ENCODE measurements around the gene NUP210. TPM values are rescaled to one million over a fixed set of nuclear protein-coding genes. Genes with fewer than 3 reads are reported as not detected.

Gene NUP210
- total RNA-seq, 4 donors from 2014 or later: 11.6 to 81.7 (median 29.8) TPM

- Histone ChIP-seq H3K27ac (no peak overlapping the region), H3K9me3 (no peaks in the 10 kb centered on the region), H3K36me3 (no peaks in the 10 kb centered on the region), H3K4me1 (no peaks in the 10 kb centered on the region), H3K4me3 (no peak overlapping the region), H3K27me3 (no peaks in the 10 kb centered on the region)
- TF ChIP-seq CTCF (IDR thresholded peaks at IDR 0.05) (no peak), POLR2A (IDR thresholded peaks at IDR 0.05) (no peak)
- DNase-seq: peak in 2 of 3 donors; percentile 25 to 35
These were observed 144.6 kb downstream of the NUP210 start for GRCh38 chr3:13275376-13276005.

- Histone ChIP-seq H3K4me3 (no peak overlapping the region), H3K27me3 (no peaks in the 10 kb centered on the region), H3K27ac (no peak overlapping the region), H3K9me3 (no peaks in the 10 kb centered on the region), H3K4me1 (no peaks in the 10 kb centered on the region), H3K36me3 (no peaks in the 10 kb centered on the region)
- TF ChIP-seq POLR2A (IDR thresholded peaks at IDR 0.05): no peak
- no peak for TF ChIP-seq CTCF (IDR thresholded peaks at IDR 0.05)
- DNase-seq: peak in 2 of 3 donors; percentile 17 to 40
These were observed 145.4 kb downstream of the NUP210 start for GRCh38 chr3:13274551-13275332.

DNA sequence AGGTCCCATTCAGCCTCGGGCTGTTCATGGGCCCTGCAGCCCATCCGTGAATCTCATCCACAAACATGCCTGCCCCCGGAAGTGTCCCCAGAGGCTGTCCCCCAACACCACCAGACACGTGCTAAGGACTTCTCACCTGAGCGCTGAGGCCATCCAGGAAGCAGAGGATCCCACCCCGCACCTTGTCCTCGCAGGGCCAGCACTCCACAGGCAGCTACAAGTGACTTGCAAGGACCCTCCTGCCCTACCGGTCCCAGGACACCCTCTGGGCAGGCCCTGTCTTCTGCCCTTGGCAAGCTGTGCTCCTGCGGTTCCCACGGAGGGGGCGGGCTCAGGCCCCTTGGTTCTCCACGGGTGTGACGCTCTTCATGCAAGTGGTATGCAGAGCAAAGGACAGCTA, 146.0 kb downstream of the NUP210 start:
- Histone ChIP-seq H3K9me3 (no peaks in the 10 kb centered on the region), H3K4me1 (no peaks in the 10 kb centered on the region), H3K36me3 (no peaks in the 10 kb centered on the region), H3K4me3 (no peak overlapping the region), H3K27me3 (no peaks in the 10 kb centered on the region), H3K27ac (no peak overlapping the region)
- DNase-seq: peak in 1 of 3 donors; percentile 33
- TF ChIP-seq CTCF (IDR thresholded peaks at IDR 0.05) (no peak), POLR2A (IDR thresholded peaks at IDR 0.05) (no peak)

- peak in 2 of 3 donors; percentile 23 to 34 for DNase-seq
- Histone ChIP-seq H3K4me1 (no peaks in the 10 kb centered on the region), H3K36me3 (no peaks in the 10 kb centered on the region), H3K9me3 (no peaks in the 10 kb centered on the region), H3K27me3 (no peaks in the 10 kb centered on the region), H3K27ac (no peak overlapping the region), H3K4me3 (no peak overlapping the region)
- TF ChIP-seq CTCF (IDR thresholded peaks at IDR 0.05) (no peak), POLR2A (IDR thresholded peaks at IDR 0.05) (no peak)
These were observed 146.5 kb downstream of the NUP210 start for GRCh38 chr3:13273604-13274105.

- peak in 1 of 3 donors; percentile 45 for DNase-seq
- H3K27me3 ChIP-seq: no peaks in the 10 kb centered on the region
- no peaks in the 10 kb centered on the region for H3K4me1 ChIP-seq
- no peak for TF ChIP-seq POLR2A (IDR thresholded peaks at IDR 0.05)
- TF ChIP-seq CTCF (IDR thresholded peaks at IDR 0.05): no peak
- H3K4me3 ChIP-seq: no peak overlapping the region
- H3K27ac ChIP-seq: no peak overlapping the region
- no peaks in the 10 kb centered on the region for H3K36me3 ChIP-seq
- no peaks in the 10 kb centered on the region for H3K9me3 ChIP-seq
These were observed 147.1 kb downstream of the NUP210 start for GRCh38 chr3:13272831-13273603.
